Fibroblast of pulmonary artery (primary cell): ENCODE data around the gene PYY.
A peak's percentile ranks its signal among the peaks of the same experiment; 100 is the strongest.
"Not testable (repeated sequence)": the region's sequence is repeated elsewhere in the genome, so short reads cannot be mapped to it uniquely, and the experiment has no call there.

Source experiments
- DNase-seq: peaks from one replicate; pipeline ENCODE4 v3.0.0-alpha.2; 2010; ENCODE audit warnings: low read depth
- H3K4me3 ChIP-seq: replicated peaks from 2 replicates; pipeline ENCODE4 v1.5.1; 2011; ENCODE audit warnings: low read depth, mild to moderate bottlenecking, control low read depth, low read length, moderate library complexity
- CTCF ChIP-seq: IDR thresholded peaks from 2 replicates; pipeline ENCODE4 v1.5.1; 2011; ENCODE audit warnings: mild to moderate bottlenecking, control low read depth, low read length, inconsistent platforms; ENCODE audit errors: missing control alignments

PYY gene

GRCh38 chr17:43945074-43945829, 8.5 kb downstream of the PYY start:
- no peak for DNase-seq
- no peak overlapping the region for H3K4me3 ChIP-seq
- no peak for TF ChIP-seq CTCF

GRCh38 chr17:43942051-43942685, 11.6 kb downstream of the PYY start, which contains the start of gene PPY:
Gene PPY, minus strand, starts transcription at chr17:43942476. Its CDS starts 822 bp downstream, at chr17:43941654.
- no peak for DNase-seq
- TF ChIP-seq CTCF = no peak
- H3K4me3 ChIP-seq = no peak within 1 kb of the TSS

GRCh38 chr17:43940630-43941029, 13.1 kb downstream of the PYY start:
- H3K4me3 ChIP-seq = no peak overlapping the region
- peak; percentile 66 for TF ChIP-seq CTCF
- peak; percentile 39 for DNase-seq

- TF ChIP-seq CTCF = no peak
- H3K4me3 ChIP-seq = no peak overlapping the region
- no peak for DNase-seq
These were observed 13.9 kb downstream of the PYY start for GRCh38 chr17:43939886-43940285.

- not testable (repeated sequence) for H3K4me3 ChIP-seq, DNase-seq
These were observed 14.3 kb downstream of the PYY start for GRCh38 chr17:43939452-43939851.

- no peak overlapping the region for H3K4me3 ChIP-seq
- TF ChIP-seq CTCF = no peak
- DNase-seq = no peak
These were observed 14.9 kb downstream of the PYY start for GRCh38 chr17:43938838-43939182.

GRCh38 chr17:43936434-43936833, 17.3 kb downstream of the PYY start:
- no peak for DNase-seq
- H3K4me3 ChIP-seq = no peak overlapping the region
- TF ChIP-seq CTCF = no peak
